Right lobe of liver (tissue), 4 donors: ENCODE measurements around the gene ANK2.

ENCODE experiments used
- POLR2A ChIP-seq: fragments of 450-650 bp; IDR thresholded peaks from one replicate; pipeline ENCODE4 v1.6.1; 2017; ENCODE audit warnings: antibody characterized with exemption, mild to moderate bottlenecking
- TF ChIP-seq, protein P1 (sequence below), 4 donors: fragments of 200-600 bp in 3 of 4; fragments of 450-650 bp in 1 of 4; IDR thresholded peaks; one replicate each; pipeline versions ENCODE4 v1.5.1 to v1.8.0; 2016 to 2022; ENCODE audit warnings: antibody characterized with exemption in 4 of 4, mild to moderate bottlenecking in 2 of 4
- donor health status: DM: no; HTN: no; CAD: no.
- donor health status: DM: no; HTN: no; CAD: no.
- donor health status: DM: no; HTN: yes; CAD: no.

- TF ChIP-seq, protein P1, sequence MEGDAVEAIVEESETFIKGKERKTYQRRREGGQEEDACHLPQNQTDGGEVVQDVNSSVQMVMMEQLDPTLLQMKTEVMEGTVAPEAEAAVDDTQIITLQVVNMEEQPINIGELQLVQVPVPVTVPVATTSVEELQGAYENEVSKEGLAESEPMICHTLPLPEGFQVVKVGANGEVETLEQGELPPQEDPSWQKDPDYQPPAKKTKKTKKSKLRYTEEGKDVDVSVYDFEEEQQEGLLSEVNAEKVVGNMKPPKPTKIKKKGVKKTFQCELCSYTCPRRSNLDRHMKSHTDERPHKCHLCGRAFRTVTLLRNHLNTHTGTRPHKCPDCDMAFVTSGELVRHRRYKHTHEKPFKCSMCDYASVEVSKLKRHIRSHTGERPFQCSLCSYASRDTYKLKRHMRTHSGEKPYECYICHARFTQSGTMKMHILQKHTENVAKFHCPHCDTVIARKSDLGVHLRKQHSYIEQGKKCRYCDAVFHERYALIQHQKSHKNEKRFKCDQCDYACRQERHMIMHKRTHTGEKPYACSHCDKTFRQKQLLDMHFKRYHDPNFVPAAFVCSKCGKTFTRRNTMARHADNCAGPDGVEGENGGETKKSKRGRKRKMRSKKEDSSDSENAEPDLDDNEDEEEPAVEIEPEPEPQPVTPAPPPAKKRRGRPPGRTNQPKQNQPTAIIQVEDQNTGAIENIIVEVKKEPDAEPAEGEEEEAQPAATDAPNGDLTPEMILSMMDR (IDR thresholded peaks at IDR 0.05), result no peak
- no peak for TF ChIP-seq POLR2A
Measured at GRCh38 chr4:113404841-113405240, 355.4 kb downstream of the ANK2 start.
